ENCODE measurements around the gene TNNT3. TPM values are rescaled to one million over a fixed set of nuclear protein-coding genes. Genes with fewer than 3 reads are reported as not detected.

TNNT3 gene
- total RNA-seq, 4 donors from 2014 or later, result 4.4 to 8.6 (median 6.1) TPM

DNA sequence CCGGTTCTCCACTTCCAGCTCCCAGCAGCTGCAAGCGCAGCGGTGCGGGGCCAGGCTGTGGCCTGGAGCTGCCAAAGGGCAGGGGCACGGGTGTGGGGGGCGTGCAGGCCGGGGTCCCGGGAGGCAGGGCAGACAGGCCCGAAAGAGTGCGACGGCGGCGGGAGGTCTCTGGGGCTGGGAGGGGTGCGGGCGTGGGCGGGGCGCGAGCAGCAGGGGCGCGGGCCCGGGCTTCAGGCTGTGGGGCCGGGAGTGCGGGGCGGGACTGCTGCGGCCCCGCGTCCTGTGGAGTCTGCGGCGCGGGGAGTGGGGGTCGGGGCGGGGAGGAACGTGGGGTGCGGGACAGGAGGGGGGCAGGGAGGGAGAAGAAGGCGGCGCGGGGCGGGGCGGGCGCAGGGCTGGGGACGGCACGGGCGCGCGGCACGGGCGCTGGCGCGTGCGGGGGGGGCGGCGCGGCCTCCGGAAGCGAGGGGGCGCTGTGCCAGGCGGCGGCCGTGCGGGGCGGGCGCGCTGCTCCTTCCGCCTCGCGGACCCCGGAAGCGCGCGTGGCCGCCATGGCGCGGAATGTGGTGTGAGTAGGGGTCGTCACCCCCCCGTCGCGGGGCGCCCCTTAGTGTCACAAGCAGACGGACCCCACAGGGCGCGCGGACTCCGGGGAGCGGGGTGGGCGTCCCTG, 27.4 kb downstream of the TNNT3 start, which contains the start of gene MRPL23:
Gene MRPL23 (plus strand): TSS at position 521 of the 673 bp plus-strand sequence. CDS start 31 bp downstream, at position 552.
- H3K4me3 ChIP-seq, result no peak within 1 kb of the TSS
- H3K36me3 ChIP-seq, result no peaks in the 10 kb centered on the region
- no peak for DNase-seq (ENCODE audit: low spot score in 2 of 2)
- WGBS, 2 donors, result no CpG with 5 or more reads among the region's 85 CpGs
- H3K27me3 ChIP-seq, result no peaks in the 10 kb centered on the region
- peaks cover 0 to 20% (median 1%) of the 10 kb centered on the region in 4 donors for H3K4me1 ChIP-seq
- no peak for TF ChIP-seq EP300 (IDR thresholded peaks at IDR 0.05)
- no peak within 1 kb of the TSS for H3K27ac ChIP-seq
- no peaks in the 10 kb centered on the region for H3K9me3 ChIP-seq

GRCh38 chr11:1947592-1948237, 28.2 kb downstream of the TNNT3 start:
- TF ChIP-seq, protein P1, sequence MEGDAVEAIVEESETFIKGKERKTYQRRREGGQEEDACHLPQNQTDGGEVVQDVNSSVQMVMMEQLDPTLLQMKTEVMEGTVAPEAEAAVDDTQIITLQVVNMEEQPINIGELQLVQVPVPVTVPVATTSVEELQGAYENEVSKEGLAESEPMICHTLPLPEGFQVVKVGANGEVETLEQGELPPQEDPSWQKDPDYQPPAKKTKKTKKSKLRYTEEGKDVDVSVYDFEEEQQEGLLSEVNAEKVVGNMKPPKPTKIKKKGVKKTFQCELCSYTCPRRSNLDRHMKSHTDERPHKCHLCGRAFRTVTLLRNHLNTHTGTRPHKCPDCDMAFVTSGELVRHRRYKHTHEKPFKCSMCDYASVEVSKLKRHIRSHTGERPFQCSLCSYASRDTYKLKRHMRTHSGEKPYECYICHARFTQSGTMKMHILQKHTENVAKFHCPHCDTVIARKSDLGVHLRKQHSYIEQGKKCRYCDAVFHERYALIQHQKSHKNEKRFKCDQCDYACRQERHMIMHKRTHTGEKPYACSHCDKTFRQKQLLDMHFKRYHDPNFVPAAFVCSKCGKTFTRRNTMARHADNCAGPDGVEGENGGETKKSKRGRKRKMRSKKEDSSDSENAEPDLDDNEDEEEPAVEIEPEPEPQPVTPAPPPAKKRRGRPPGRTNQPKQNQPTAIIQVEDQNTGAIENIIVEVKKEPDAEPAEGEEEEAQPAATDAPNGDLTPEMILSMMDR (IDR thresholded peaks at IDR 0.05), result no peak
- TF ChIP-seq EP300 (IDR thresholded peaks at IDR 0.05) (no peak), POLR2A (IDR thresholded peaks at IDR 0.05) (no peak)
- no peak for DNase-seq (ENCODE audit: low spot score in 2 of 2)
- no CpG with 5 or more reads among the region's 36 CpGs for WGBS, 2 donors
- Histone ChIP-seq H3K4me3 (no peak overlapping the region), H3K27ac (no peak overlapping the region), H3K36me3 (no peaks in the 10 kb centered on the region), H3K9me3 (no peaks in the 10 kb centered on the region), H3K4me1 (peaks cover 0 to 13% (median 1%) of the 10 kb centered on the region in 4 donors), H3K27me3 (no peaks in the 10 kb centered on the region)

GRCh38 chr11:1948389-1948788, 28.9 kb downstream of the TNNT3 start:
- TF ChIP-seq POLR2A (IDR thresholded peaks at IDR 0.05), result no peak
- no peak for TF ChIP-seq EP300 (IDR thresholded peaks at IDR 0.05)
- TF ChIP-seq, protein P1 (IDR thresholded peaks at IDR 0.05), result no peak
- H3K4me1 ChIP-seq, result peaks cover 0 to 10% (median 1%) of the 10 kb centered on the region in 4 donors
- no peaks in the 10 kb centered on the region for H3K9me3 ChIP-seq
- no peaks in the 10 kb centered on the region for H3K27me3 ChIP-seq
- no peak overlapping the region for H3K4me3 ChIP-seq
- WGBS, 2 donors, result 0% methylated on average over 2 of the region's 11 CpGs; no CpG with 5 or more reads in 1 of the 2 donors
- H3K36me3 ChIP-seq, result no peaks in the 10 kb centered on the region
- H3K27ac ChIP-seq, result no peak overlapping the region
- DNase-seq (ENCODE audit: low spot score in 2 of 2), result peak in 1 of 2 donors; percentile 36

- no peak overlapping the region for H3K27ac ChIP-seq
- H3K27me3 ChIP-seq, result no peaks in the 10 kb centered on the region
- DNase-seq (ENCODE audit: low spot score in 2 of 2), result no peak
- no CpG with 5 or more reads among the region's 6 CpGs for WGBS, 2 donors
- H3K9me3 ChIP-seq, result no peaks in the 10 kb centered on the region
- no peaks in the 10 kb centered on the region for H3K36me3 ChIP-seq
- TF ChIP-seq EP300 (IDR thresholded peaks at IDR 0.05) (no peak), POLR2A (IDR thresholded peaks at IDR 0.05) (no peak)
- TF ChIP-seq, protein P1 (IDR thresholded peaks at IDR 0.05), result no peak
- H3K4me1 ChIP-seq, result peaks cover 0 to 1% (median 0%) of the 10 kb centered on the region in 4 donors
- no peak overlapping the region for H3K4me3 ChIP-seq
Measured at GRCh38 chr11:1949302-1949701, 29.8 kb downstream of the TNNT3 start.

DNA sequence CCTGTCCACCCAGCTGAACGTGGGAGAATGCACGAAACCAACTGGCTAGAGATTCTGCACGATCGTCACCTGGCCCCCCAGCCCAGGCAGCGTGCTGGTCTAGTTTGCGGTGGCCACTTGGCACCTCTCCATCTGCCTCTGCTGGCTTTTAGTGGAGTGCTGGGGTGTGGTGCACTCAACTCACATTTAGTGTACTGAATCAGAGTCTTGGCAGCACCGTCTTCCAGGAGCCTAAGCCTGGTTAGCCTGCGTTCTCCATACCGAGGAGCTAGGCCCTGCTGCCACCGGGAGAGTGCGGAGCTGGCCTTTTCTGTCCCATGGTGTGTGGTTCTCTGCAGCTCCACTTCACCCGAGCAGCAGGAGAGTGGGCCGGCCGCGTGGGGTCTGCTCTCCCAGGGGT, 30.4 kb downstream of the TNNT3 start:
- DNase-seq (ENCODE audit: low spot score in 2 of 2), result no peak
- Histone ChIP-seq H3K27me3 (no peaks in the 10 kb centered on the region), H3K4me1 (no peaks in the 10 kb centered on the region), H3K36me3 (no peaks in the 10 kb centered on the region), H3K27ac (no peak overlapping the region), H3K9me3 (no peaks in the 10 kb centered on the region), H3K4me3 (no peak overlapping the region)
- TF ChIP-seq, protein P1 (IDR thresholded peaks at IDR 0.05), result no peak
- TF ChIP-seq EP300 (IDR thresholded peaks at IDR 0.05) (no peak), POLR2A (IDR thresholded peaks at IDR 0.05) (no peak)
- WGBS, 2 donors, result no CpG with 5 or more reads among the region's 15 CpGs
